GM12892 (cell line): ENCODE data around the gene ITGB3BP.
"Not testable (repeated sequence)": the region's sequence is repeated elsewhere in the genome, so short reads cannot be mapped to it uniquely, and the experiment has no call there.

Source experiments
- POLR2A ChIP-seq: IDR thresholded peaks from 2 replicates; pipeline ENCODE4 v1.6.1; 2011; ENCODE audit warnings: low read depth, low read length, control low read depth
- POLR2AphosphoS5 ChIP-seq: IDR thresholded peaks from 2 replicates; pipeline ENCODE4 v1.6.1; 2011; ENCODE audit warnings: low read depth, low read length, control low read depth

DNA sequence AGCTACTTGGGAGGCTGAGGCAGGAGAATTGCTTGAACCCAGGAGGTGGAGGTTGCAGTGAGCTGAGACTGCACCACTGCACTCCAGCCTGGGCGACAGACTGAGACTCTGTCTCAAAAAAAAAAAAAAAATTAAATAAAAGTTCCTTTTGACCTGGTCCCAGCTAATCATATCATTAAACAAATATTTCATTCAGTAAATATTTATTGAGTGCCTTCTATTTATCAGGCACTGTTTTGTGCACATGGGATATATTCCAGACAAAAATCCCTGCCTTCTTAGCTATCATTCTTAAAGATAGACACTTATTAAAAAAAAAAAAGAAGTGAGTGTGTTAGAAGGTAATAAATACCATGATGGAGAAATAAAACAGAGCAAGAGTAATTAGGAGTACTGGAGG, 102.3 kb downstream of the ITGB3BP start:
- TF ChIP-seq POLR2A, POLR2AphosphoS5: not testable (repeated sequence)
